ENCODE results near the gene IFNK. TPM values are rescaled to one million over a fixed set of nuclear protein-coding genes. Genes with fewer than 3 reads are reported as not detected.
"Not testable (repeated sequence)": the region's sequence is repeated elsewhere in the genome, so short reads cannot be mapped to it uniquely, and the experiment has no call there.

IFNK gene
- total RNA-seq, 1 donor from 2014 or later = not detected

DNA sequence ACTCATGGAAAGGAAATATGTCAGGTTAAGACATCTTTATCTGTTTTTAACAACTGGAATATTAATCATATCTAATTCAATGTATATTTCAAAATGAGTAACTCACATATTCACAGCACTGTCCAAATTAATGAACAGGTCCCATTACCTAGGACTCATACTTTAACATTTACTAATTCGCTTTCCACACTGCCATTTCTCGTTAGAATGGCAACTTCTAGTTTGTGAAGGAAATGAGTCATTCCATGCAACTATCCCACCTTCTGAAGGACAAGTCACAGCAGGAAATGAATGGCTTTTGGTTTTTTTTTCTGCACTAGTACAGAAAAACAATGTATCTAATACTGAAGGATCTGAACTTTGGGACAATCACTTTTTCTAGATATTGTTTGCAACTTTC, 24.6 kb upstream of the IFNK start:
- Mint-ChIP-seq H3K36me3 (ENCODE audit: unreplicated experiment) (no peaks in the 10 kb centered on the region), H3K9me3 (ENCODE audit: unreplicated experiment) (no peaks in the 10 kb centered on the region), H3K27ac (ENCODE audit: unreplicated experiment) (no peak overlapping the region), H3K4me3 (ENCODE audit: unreplicated experiment) (no peak overlapping the region), H3K4me1 (ENCODE audit: low read depth, unreplicated experiment) (peaks cover 6% of the 10 kb centered on the region), H3K27me3 (ENCODE audit: unreplicated experiment) (no peaks in the 10 kb centered on the region)
- TF ChIP-seq CTCF (IDR thresholded peaks at IDR 0.05; ENCODE audit: partially characterized antibody, unreplicated experiment) = no peak
- DNase-seq = no peak

DNA sequence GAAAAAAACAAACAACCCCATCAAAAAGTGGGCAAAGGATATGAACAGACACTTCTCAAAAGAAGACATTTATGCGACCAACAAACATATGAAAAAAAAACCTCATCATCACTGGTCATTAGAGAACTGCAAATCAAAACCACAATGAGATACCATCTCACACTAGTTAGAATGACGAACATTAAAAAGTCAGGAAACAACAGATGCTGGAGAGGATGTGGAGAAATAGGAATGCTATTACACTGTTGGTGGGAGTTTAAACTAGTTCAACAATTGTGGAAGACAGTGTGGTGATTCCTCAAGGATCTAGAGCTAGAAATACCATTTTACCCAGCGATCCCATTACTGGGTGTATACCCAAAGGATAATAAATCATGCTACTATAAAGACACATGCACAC, 23.2 kb upstream of the IFNK start:
- DNase-seq; H3K36me3 Mint-ChIP-seq (ENCODE audit: unreplicated experiment); H3K4me3 Mint-ChIP-seq (ENCODE audit: unreplicated experiment); H3K27me3 Mint-ChIP-seq (ENCODE audit: unreplicated experiment); H3K27ac Mint-ChIP-seq (ENCODE audit: unreplicated experiment); H3K9me3 Mint-ChIP-seq (ENCODE audit: unreplicated experiment); H3K4me1 Mint-ChIP-seq (ENCODE audit: low read depth, unreplicated experiment): not testable (repeated sequence)

GRCh38 chr9:27503623-27504022, 20.5 kb upstream of the IFNK start:
- DNase-seq = no peak
- Mint-ChIP-seq H3K4me1 (ENCODE audit: low read depth, unreplicated experiment) (no peaks in the 10 kb centered on the region), H3K27me3 (ENCODE audit: unreplicated experiment) (no peaks in the 10 kb centered on the region), H3K4me3 (ENCODE audit: unreplicated experiment) (no peak overlapping the region), H3K9me3 (ENCODE audit: unreplicated experiment) (no peaks in the 10 kb centered on the region), H3K36me3 (ENCODE audit: unreplicated experiment) (no peaks in the 10 kb centered on the region), H3K27ac (ENCODE audit: unreplicated experiment) (no peak overlapping the region)
- no peak for TF ChIP-seq CTCF (IDR thresholded peaks at IDR 0.05; ENCODE audit: partially characterized antibody, unreplicated experiment)

- Mint-ChIP-seq H3K27me3 (ENCODE audit: unreplicated experiment) (no peaks in the 10 kb centered on the region), H3K27ac (ENCODE audit: unreplicated experiment) (no peak overlapping the region), H3K36me3 (ENCODE audit: unreplicated experiment) (no peaks in the 10 kb centered on the region), H3K4me1 (ENCODE audit: low read depth, unreplicated experiment) (no peaks in the 10 kb centered on the region), H3K9me3 (ENCODE audit: unreplicated experiment) (no peaks in the 10 kb centered on the region), H3K4me3 (ENCODE audit: unreplicated experiment) (no peak overlapping the region)
- no peak for DNase-seq
- TF ChIP-seq CTCF (IDR thresholded peaks at IDR 0.05; ENCODE audit: partially characterized antibody, unreplicated experiment) = no peak
Observed at GRCh38 chr9:27504259-27504658, 19.8 kb upstream of the IFNK start.

- TF ChIP-seq CTCF (IDR thresholded peaks at IDR 0.05; ENCODE audit: partially characterized antibody, unreplicated experiment) = no peak
- Mint-ChIP-seq H3K9me3 (ENCODE audit: unreplicated experiment) (no peaks in the 10 kb centered on the region), H3K4me3 (ENCODE audit: unreplicated experiment) (no peak overlapping the region), H3K27ac (ENCODE audit: unreplicated experiment) (no peak overlapping the region), H3K4me1 (ENCODE audit: low read depth, unreplicated experiment) (no peaks in the 10 kb centered on the region), H3K36me3 (ENCODE audit: unreplicated experiment) (no peaks in the 10 kb centered on the region), H3K27me3 (ENCODE audit: unreplicated experiment) (no peaks in the 10 kb centered on the region)
- no peak for DNase-seq
Observed at GRCh38 chr9:27505744-27506161, 18.3 kb upstream of the IFNK start.

DNA sequence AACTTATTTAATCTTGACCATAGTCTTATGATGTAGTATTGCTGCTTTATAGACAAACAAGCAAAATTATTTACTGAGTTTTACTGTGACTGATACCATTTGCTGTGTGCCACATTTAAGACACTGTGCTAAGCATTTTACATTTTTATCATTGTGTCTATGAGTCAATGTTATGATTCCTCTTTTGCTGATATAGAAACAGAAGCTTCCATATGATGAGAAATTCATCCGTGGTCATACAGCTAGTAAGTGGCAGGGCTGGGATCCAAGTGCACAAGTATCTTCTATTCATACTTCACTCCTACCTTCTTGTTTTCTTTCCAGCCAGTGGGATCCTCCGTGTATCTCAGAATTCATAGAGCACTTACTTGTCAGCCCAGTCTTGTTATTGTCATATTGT, 17.1 kb upstream of the IFNK start:
- no peaks in the 10 kb centered on the region for H3K4me1 Mint-ChIP-seq (ENCODE audit: low read depth, unreplicated experiment)
- no peak overlapping the region for H3K4me3 Mint-ChIP-seq (ENCODE audit: unreplicated experiment)
- no peak overlapping the region for H3K27ac Mint-ChIP-seq (ENCODE audit: unreplicated experiment)
- no peaks in the 10 kb centered on the region for H3K27me3 Mint-ChIP-seq (ENCODE audit: unreplicated experiment)
- no peaks in the 10 kb centered on the region for H3K36me3 Mint-ChIP-seq (ENCODE audit: unreplicated experiment)
- H3K9me3 Mint-ChIP-seq (ENCODE audit: unreplicated experiment) = no peaks in the 10 kb centered on the region
- TF ChIP-seq CTCF (IDR thresholded peaks at IDR 0.05; ENCODE audit: partially characterized antibody, unreplicated experiment) = no peak
- no peak for DNase-seq
